ENCODE results near the gene ANKRD50.

ANKRD50 gene

DNA sequence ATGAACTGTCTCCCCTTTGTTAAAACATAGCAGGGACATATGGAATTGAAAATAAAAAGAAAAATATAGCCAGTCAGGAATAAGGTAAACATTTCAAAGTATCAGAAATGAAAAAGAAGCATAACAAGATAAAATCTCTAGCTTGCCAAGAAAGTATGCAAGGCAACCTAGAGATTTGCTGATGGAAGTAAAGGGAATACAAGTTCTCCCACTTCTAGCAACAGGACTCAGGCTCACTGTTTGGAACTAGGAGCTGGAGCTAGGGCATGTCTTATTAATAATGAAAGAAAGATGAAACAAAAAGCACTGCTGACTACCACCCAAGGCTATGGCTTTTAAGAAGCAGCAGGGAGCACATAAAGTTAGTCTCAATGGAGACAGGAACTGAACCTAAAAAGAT is 18.2 kb downstream of the ANKRD50 start:
- Histone ChIP-seq H4K20me1 (ENCODE audit: insufficient read depth, low read length, poor library complexity, severe bottlenecking) (peaks cover 5% of the 10 kb centered on the region), H2AFZ (ENCODE audit: low read length) (no peak overlapping the region), H3F3A (ENCODE audit: low read depth) (no peaks in the 10 kb centered on the region), H3K9me3 (ENCODE audit: insufficient read depth, low read depth, low read length) (no peaks in the 10 kb centered on the region; the same call in 1 of the 2 replicates), H3K79me2 (ENCODE audit: insufficient read depth, low read length) (peaks cover 33% of the 10 kb centered on the region), H3K4me1 (ENCODE audit: insufficient read depth, low read length, poor library complexity, severe bottlenecking) (no peaks in the 10 kb centered on the region), H3K9ac (ENCODE audit: low read depth, low read length, poor library complexity, severe bottlenecking) (no peak overlapping the region), H3K27me3 (ENCODE audit: insufficient read depth, low read length, poor library complexity, severe bottlenecking) (no peaks in the 10 kb centered on the region), H3K4me2 (ENCODE audit: low read depth, low read length, poor library complexity, severe bottlenecking) (no peak overlapping the region), H3K4me3 (ENCODE audit: low read length, poor library complexity, severe bottlenecking) (no peak overlapping the region), H3K9me2 (replicated peaks; ENCODE audit: low read depth, low read length) (no peaks in the 10 kb centered on the region), H3K36me3 (ENCODE audit: insufficient read depth, low read length) (no peaks in the 10 kb centered on the region)
- TF ChIP-seq CTCF (conservative IDR thresholded peaks at IDR 0.05; ENCODE audit: low read length) (no peak), EZH2phosphoT487 (IDR thresholded peaks at IDR 0.05; ENCODE audit: borderline replicate concordance) (no peak)

GRCh38 chr4:124691801-124692200 is 20.7 kb downstream of the ANKRD50 start:
- Histone ChIP-seq H3K4me1 (ENCODE audit: insufficient read depth, low read length, poor library complexity, severe bottlenecking) (no peaks in the 10 kb centered on the region), H3K9me3 (ENCODE audit: insufficient read depth, low read depth, low read length) (peaks cover 6% of the 10 kb centered on the region; the same call in 1 of the 2 replicates), H2AFZ (ENCODE audit: low read length) (no peak overlapping the region), H3K9ac (ENCODE audit: low read depth, low read length, poor library complexity, severe bottlenecking) (no peak overlapping the region), H3K79me2 (ENCODE audit: insufficient read depth, low read length) (peaks cover 48% of the 10 kb centered on the region), H3K9me2 (replicated peaks; ENCODE audit: low read depth, low read length) (no peaks in the 10 kb centered on the region), H3K36me3 (ENCODE audit: insufficient read depth, low read length) (peaks cover 13% of the 10 kb centered on the region; the same call in 1 of the 2 replicates), H4K20me1 (ENCODE audit: insufficient read depth, low read length, poor library complexity, severe bottlenecking) (peaks cover 8% of the 10 kb centered on the region), H3F3A (ENCODE audit: low read depth) (no peaks in the 10 kb centered on the region), H3K4me2 (ENCODE audit: low read depth, low read length, poor library complexity, severe bottlenecking) (no peak overlapping the region), H3K4me3 (ENCODE audit: low read length, poor library complexity, severe bottlenecking) (no peak overlapping the region), H3K27me3 (ENCODE audit: insufficient read depth, low read length, poor library complexity, severe bottlenecking) (no peaks in the 10 kb centered on the region)
- TF ChIP-seq EZH2phosphoT487 (IDR thresholded peaks at IDR 0.05; ENCODE audit: borderline replicate concordance) (no peak), CTCF (conservative IDR thresholded peaks at IDR 0.05; ENCODE audit: low read length) (no peak)

GRCh38 chr4:124686279-124686678 is 26.3 kb downstream of the ANKRD50 start:
- H3F3A ChIP-seq (ENCODE audit: low read depth), result no peaks in the 10 kb centered on the region
- no peak for TF ChIP-seq CTCF (conservative IDR thresholded peaks at IDR 0.05; ENCODE audit: low read length)
- no peak for TF ChIP-seq EZH2phosphoT487 (IDR thresholded peaks at IDR 0.05; ENCODE audit: borderline replicate concordance)
- H3K9ac ChIP-seq (ENCODE audit: low read depth, low read length, poor library complexity, severe bottlenecking), result no peak overlapping the region
- H3K9me2 ChIP-seq (replicated peaks; ENCODE audit: low read depth, low read length), result no peaks in the 10 kb centered on the region
- H3K4me2 ChIP-seq (ENCODE audit: low read depth, low read length, poor library complexity, severe bottlenecking), result no peak overlapping the region
- peaks cover 13% of the 10 kb centered on the region; the same call in 1 of the 2 replicates for H3K36me3 ChIP-seq (ENCODE audit: insufficient read depth, low read length)
- H3K79me2 ChIP-seq (ENCODE audit: insufficient read depth, low read length), result peaks cover 50% of the 10 kb centered on the region
- H3K4me3 ChIP-seq (ENCODE audit: low read length, poor library complexity, severe bottlenecking), result no peak overlapping the region
- no peaks in the 10 kb centered on the region for H3K27me3 ChIP-seq (ENCODE audit: insufficient read depth, low read length, poor library complexity, severe bottlenecking)
- peaks cover 14% of the 10 kb centered on the region for H4K20me1 ChIP-seq (ENCODE audit: insufficient read depth, low read length, poor library complexity, severe bottlenecking)
- H3K4me1 ChIP-seq (ENCODE audit: insufficient read depth, low read length, poor library complexity, severe bottlenecking), result peaks cover 16% of the 10 kb centered on the region
- peaks cover 6% of the 10 kb centered on the region; the same call in 1 of the 2 replicates for H3K9me3 ChIP-seq (ENCODE audit: insufficient read depth, low read depth, low read length)
- H2AFZ ChIP-seq (ENCODE audit: low read length), result no peak overlapping the region
